Measurements from ENCODE around the gene ONECUT2. TPM values are rescaled to one million over a fixed set of nuclear protein-coding genes. Genes with fewer than 3 reads are reported as not detected.

ONECUT2 gene
- total RNA-seq, 1 experiment from 2014 or later, result 0.48 TPM

- no peak overlapping the region for H3K27ac Mint-ChIP-seq
- Histone ChIP-seq H3K9ac (ENCODE audit: extremely low read depth, insufficient read length, low read length) (no peak overlapping the region), H3K27me3 (ENCODE audit: insufficient read depth, low read length) (peaks cover 5% of the 10 kb centered on the region; the same call in 1 of the 2 replicates), H3K4me1 (ENCODE audit: insufficient read depth, low read length) (no peaks in the 10 kb centered on the region), H3K18ac (ENCODE audit: insufficient read length, low read depth, low read length) (no peak overlapping the region), H3K23me2 (ENCODE audit: insufficient read length, low read depth, low read length, poor library complexity, severe bottlenecking) (no peaks in the 10 kb centered on the region), H4K91ac (ENCODE audit: insufficient read length, low read depth, low read length) (no peak overlapping the region), H2BK20ac (ENCODE audit: low read depth, low read length, poor library complexity, severe bottlenecking) (no peak overlapping the region), H2BK120ac (ENCODE audit: low read depth, low read length, poor library complexity, severe bottlenecking) (no peak overlapping the region), H3K23ac (ENCODE audit: insufficient read length, low read depth, low read length) (no peak overlapping the region), H2AFZ (ENCODE audit: low read length) (no peak overlapping the region), H3K79me2 (ENCODE audit: insufficient read depth, low read length) (no peaks in the 10 kb centered on the region), H3K14ac (ENCODE audit: insufficient read depth, low read length) (no peak overlapping the region), H3K79me1 (ENCODE audit: insufficient read depth, low read depth, low read length, poor library complexity, severe bottlenecking) (no peaks in the 10 kb centered on the region), H3T11ph (ENCODE audit: low read length) (no peak overlapping the region), H3K56ac (ENCODE audit: insufficient read length, low read depth, low read length) (no peak overlapping the region), H2AK5ac (ENCODE audit: insufficient read length, low read length) (no peak overlapping the region), H4K5ac (ENCODE audit: insufficient read length, low read depth, low read length) (no peak overlapping the region), H4K20me1 (ENCODE audit: control insufficient read depth, insufficient read depth, insufficient read length) (no peaks in the 10 kb centered on the region), H2BK12ac (ENCODE audit: insufficient read length, low read depth, low read length) (no peak overlapping the region), H3K4me2 (ENCODE audit: insufficient read depth, insufficient read length, low read length) (no peak overlapping the region), H3K27ac (ENCODE audit: insufficient read length, low read depth, low read length) (no peak overlapping the region), H3K9me3 (ENCODE audit: control insufficient read depth, low read depth, low read length) (no peaks in the 10 kb centered on the region), H4K8ac (replicated peaks; ENCODE audit: insufficient read length, low read depth, low read length) (no peak overlapping the region), H3K4ac (ENCODE audit: low read depth, low read length) (no peak overlapping the region), H2BK5ac (ENCODE audit: insufficient read length, low read length) (no peak overlapping the region), H2BK15ac (ENCODE audit: low read depth, low read length) (no peak overlapping the region)
- H3K36me3 Mint-ChIP-seq (ENCODE audit: insufficient read depth in 1 of 3, low read depth in 3 of 3), result no peaks in the 10 kb centered on the region
- TF ChIP-seq CTCF (conservative IDR thresholded peaks at IDR 0.05), result no peak
- DNase-seq, result no peak
- H3K4me3 Mint-ChIP-seq, result no peak overlapping the region
- peaks cover 51% of the 10 kb centered on the region for H3K27me3 Mint-ChIP-seq (ENCODE audit: low read depth)
- H3K9me3 Mint-ChIP-seq, result no peaks in the 10 kb centered on the region
- no CpG with 5 or more reads among the region's 3 CpGs for WGBS (ENCODE audit: extremely low coverage, insufficient read length, low lambda C conversion rate)
- H3K4me1 Mint-ChIP-seq, result peaks cover 2% of the 10 kb centered on the region in 2 experiments; a peak in 3 of 4 replicates
Measured at GRCh38 chr18:57422313-57422872, 12.8 kb upstream of the ONECUT2 start.

All from H9 (cell line).